Heart left ventricle (tissue), 16 donors: ENCODE results near the gene BNIPL. TPM values are rescaled to one million over a fixed set of nuclear protein-coding genes. Genes with fewer than 3 reads are reported as not detected.

Experiments used
- ATAC-seq, 4 donors: fragments of 200-7000 bp; cut with Tn5 transposase; one replicate each; pipeline ENCODE4 v1.9.1; 2020 to 2022; ENCODE audit warnings: moderate library complexity in 4 of 4, mild to moderate bottlenecking in 3 of 4, moderate number of reproducible peaks in 1 of 4
- DNase-seq, 5 donors: peaks; one replicate each; pipeline ENCODE4 v3.0.0-alpha.2; 2020
- H3K27ac ChIP-seq, 12 donors: fragments of 200-600 bp; sonication (generic) in 4 of 12; one replicate each; pipeline versions ENCODE4 v1.5.0 to v1.8.0; 2016 to 2022; ENCODE audit warnings: mild to moderate bottlenecking in 2 of 12
- H3K27me3 ChIP-seq, 9 donors: fragments of 200-600 bp; sonication (generic) in 2 of 9; one replicate each; pipeline versions ENCODE4 v1.5.1 to v1.8.0; 2016 to 2022; ENCODE audit warnings: mild to moderate bottlenecking in 3 of 9
- H3K36me3 ChIP-seq, 9 donors: fragments of 200-600 bp; sonication (generic) in 2 of 9; one replicate each; pipeline versions ENCODE4 v1.5.0 to v1.8.0; 2018 to 2022; ENCODE audit warnings: mild to moderate bottlenecking in 2 of 9
- H3K4me1 ChIP-seq, 12 donors: fragments of 200-600 bp; sonication (generic) in 4 of 12; one replicate each; pipeline versions ENCODE4 v1.5.0 to v1.8.0; 2016 to 2022; ENCODE audit warnings: mild to moderate bottlenecking in 3 of 12
- H3K4me3 ChIP-seq, 12 donors: fragments of 200-600 bp; sonication (generic) in 4 of 12; one replicate each; pipeline versions ENCODE4 v1.5.0 to v1.8.0; 2017 to 2022; ENCODE audit warnings: mild to moderate bottlenecking in 9 of 12, moderate library complexity in 4 of 12
- H3K9me3 ChIP-seq, 12 donors: fragments of 200-600 bp; sonication (generic) in 4 of 12; one replicate each; pipeline versions ENCODE4 v1.5.0 to v1.8.0; 2016 to 2022; ENCODE audit warnings: mild to moderate bottlenecking in 1 of 12
- CTCF ChIP-seq, 12 donors: fragments of 200-600 bp; sonication (generic) in 4 of 12; IDR thresholded peaks; one replicate each; pipeline versions ENCODE4 v1.5.0 to v1.8.0; 2018 to 2022; ENCODE audit warnings: antibody characterized with exemption in 12 of 12, mild to moderate bottlenecking in 5 of 12
- POLR2A ChIP-seq, 2 donors: fragments of 450-650 bp; IDR thresholded peaks; one replicate each; pipeline ENCODE4 v1.6.1; 2017; ENCODE audit warnings: antibody characterized with exemption in 2 of 2, mild to moderate bottlenecking in 2 of 2, moderate library complexity in 2 of 2
- WGBS, 4 donors: extraction: QIAGEN DNeasy Blood & Tissue Kit in 2 of 4; methylation state at CpG; one replicate each; pipeline versions ENCODE4 v1.1.5 to v1.1.7; 2013 to 2018; 5-methylcytosine and 5-hydroxymethylcytosine counted together
- intact Hi-C, 10 donors: fragments of 100-400 bp; cut with DNase I; formaldehyde crosslinking; loops; one replicate each; pipeline versions ENCODE4 v1.11.1 to v1.14.2; 2022
- polyA plus RNA-seq, 2 donors: library from polyadenylated mRNA; stranded (reverse); fragments of 200-250 nt; gene quantifications; one replicate each; pipeline ENCODE4 v1.2.3, GENCODE V29; 2013
- total RNA-seq, 9 donors: library from RNA; depleted of rRNA in 2 of 9; stranded (reverse); fragments of >200 nt in 2 of 9; fragmentation: NEBNext Ultra II Directional in 3 of 9; extraction: Animal tissue kit (Norgen Biotek cat#: 25700) in 3 of 9; gene quantifications; one replicate each; pipeline versions ENCODE4 v1.1.0 to v1.2.4, GENCODE V29; 2016 to 2023
- donor health status: ischemic (EF 13 %, LVEDD 7.1; RV severe dilation, severe dysfunction).
- donor health status: healthy with polysubstance abuse.
- donor health status: DM: no; HTN: yes; CAD: no.
- donor health status: DM: no; HTN: no; CAD: no.
- donor health status: ischemic (EF 25% LVEDD 6.9; RV normal size, moderate dysfunction).
- donor health status: ischemic (EF 25% LVEDD 5.7; RV mildly dilated, moderate dysfunction).
- donor health status: healthy.
- donor health status: DM: yes; HTN: yes; CAD: no.
- donor health status: ischemic (EF 35%, LVEDD 5.7; RV mildly dilated, moderate dysfunction).
- donor health status: nonischemic (EF 11% LVEDD 7.7; RV severe dilation, severe dysfunction).
- donor health status: DM: yes; HTN: yes; CAD: no.
- donor health status: PGD.
- donor health status: ischemic (EF 29% LVEDD 5.4; RV normal size, mild dysfunction).
- donor health status: nonischemic (EF 23%, LVEDD 6.1; RV moderate dilation, normal function).

Gene BNIPL
- total and polyA plus RNA-seq, 11 donors: 0.07 to 0.65 (median 0.38) TPM; not detected in 2

GRCh38 chr1:151002051-151002450 is 34.3 kb upstream of the BNIPL start:
- H3K4me3 ChIP-seq: no peak overlapping the region
- H3K27ac ChIP-seq: peak overlapping the region in 4 of 12 donors; percentile 7 to 64 (median 34)
- WGBS, 4 donors: 58 to 66% (median 62%) methylated on average over 2 to 3 of the region's 3 CpGs
- no peaks in the 10 kb centered on the region for H3K27me3 ChIP-seq
- intact Hi-C loops: no loop called here
- no peak for DNase-seq
- no peak for ATAC-seq
- no peaks in the 10 kb centered on the region for H3K9me3 ChIP-seq
- TF ChIP-seq CTCF (IDR thresholded peaks at IDR 0.05) (no peak), POLR2A (IDR thresholded peaks at IDR 0.05) (no peak)
- H3K4me1 ChIP-seq: peaks cover 7 to 75% (median 38%) of the 10 kb centered on the region in 12 donors
- peaks cover 0 to 57% (median 54%) of the 10 kb centered on the region in 9 donors for H3K36me3 ChIP-seq

DNA sequence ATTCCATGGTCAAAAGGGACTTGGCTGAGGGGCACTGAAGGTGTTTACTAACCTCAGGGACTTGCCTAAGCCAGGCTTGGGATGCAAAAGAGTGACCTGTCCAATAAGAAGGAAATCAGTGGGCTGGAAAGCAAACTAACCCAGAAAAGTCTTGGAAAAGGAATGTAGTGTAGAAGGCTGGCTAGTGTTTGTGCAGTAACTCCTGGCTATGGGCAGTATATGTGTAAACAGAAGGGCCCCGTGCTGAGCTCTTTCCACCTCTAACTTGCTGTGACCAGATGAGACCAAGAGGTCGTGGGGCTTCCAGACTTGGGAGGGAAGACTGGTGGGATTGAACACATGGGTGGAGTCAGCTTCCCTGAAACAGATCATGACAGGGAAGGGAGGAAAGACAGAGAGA is 33.8 kb upstream of the BNIPL start:
- Histone ChIP-seq H3K27me3 (no peaks in the 10 kb centered on the region), H3K4me3 (peak overlapping the region in 4 of 12 donors; percentile 55 to 82 (median 72)), H3K9me3 (no peaks in the 10 kb centered on the region), H3K27ac (peak overlapping the region in 7 of 12 donors; percentile 11 to 64 (median 52)), H3K4me1 (peaks cover 12 to 81% (median 43%) of the 10 kb centered on the region in 12 donors), H3K36me3 (peaks cover 0 to 52% (median 48%) of the 10 kb centered on the region in 9 donors)
- intact Hi-C loops: no loop called here
- 47 to 66% (median 54%) methylated on average over 2 of the region's 2 CpGs for WGBS, 4 donors
- TF ChIP-seq POLR2A (IDR thresholded peaks at IDR 0.05) (no peak), CTCF (IDR thresholded peaks at IDR 0.05) (no peak)
- DNase-seq: no peak
- ATAC-seq: no peak

DNA sequence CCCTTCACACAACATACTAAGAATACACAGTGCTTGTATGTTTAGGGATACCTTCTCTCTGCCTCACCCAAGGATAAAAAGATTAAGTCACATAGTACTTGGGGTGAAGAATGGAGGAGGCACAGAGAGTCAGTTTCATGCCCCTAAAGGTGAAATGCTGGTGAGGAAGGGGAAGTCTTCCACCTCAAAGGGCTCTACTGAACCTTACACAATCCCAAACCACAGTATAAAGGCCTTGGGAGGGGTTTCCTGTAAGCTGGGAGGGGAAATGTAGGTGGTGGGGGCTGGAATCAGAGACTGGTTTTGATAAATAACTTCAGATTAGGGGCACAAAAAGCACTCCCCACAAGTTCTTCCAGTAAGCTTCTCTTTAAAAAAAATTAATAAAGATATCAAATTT is 33.2 kb upstream of the BNIPL start:
- H3K27me3 ChIP-seq: no peaks in the 10 kb centered on the region
- intact Hi-C loops: no loop called here
- H3K4me1 ChIP-seq: peaks cover 12 to 86% (median 48%) of the 10 kb centered on the region in 12 donors
- no peak for TF ChIP-seq CTCF (IDR thresholded peaks at IDR 0.05)
- TF ChIP-seq POLR2A (IDR thresholded peaks at IDR 0.05): no peak
- H3K9me3 ChIP-seq: no peaks in the 10 kb centered on the region
- ATAC-seq: no peak
- no peak for DNase-seq
- peak overlapping the region in 9 of 12 donors; percentile 55 to 84 (median 73) for H3K4me3 ChIP-seq
- H3K36me3 ChIP-seq: peaks cover 0 to 46% (median 42%) of the 10 kb centered on the region in 9 donors
- H3K27ac ChIP-seq: peak overlapping the region in 11 of 12 donors; percentile 6 to 64 (median 49)

DNA sequence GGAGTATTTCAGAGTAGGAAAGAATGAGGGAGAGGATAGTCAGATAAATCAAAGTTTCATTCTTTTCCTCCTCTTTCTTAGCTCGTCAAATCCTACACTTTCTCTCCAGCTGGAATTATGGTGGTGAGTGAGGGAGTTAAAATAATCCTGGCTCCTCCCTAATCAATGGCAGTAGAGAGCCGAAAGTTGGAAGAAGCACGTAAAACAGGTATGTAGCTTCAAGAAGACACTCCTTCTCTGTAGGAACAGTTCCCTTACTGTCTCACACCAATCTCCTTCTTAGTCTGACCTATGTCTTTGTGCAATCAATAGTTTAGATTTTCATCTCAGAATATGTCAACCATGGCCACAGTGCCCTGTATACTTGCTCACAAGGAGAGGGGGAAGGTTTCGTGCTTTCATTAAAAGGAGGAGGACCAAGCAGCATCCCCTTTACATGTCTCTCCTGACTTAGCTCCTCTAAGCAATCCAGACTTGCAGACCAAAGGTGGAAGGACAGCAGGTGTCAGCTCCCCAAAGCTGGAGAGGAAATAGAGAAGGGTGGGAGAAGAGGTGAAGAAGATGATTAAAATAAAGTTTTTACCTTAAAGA is 30.6 kb upstream of the BNIPL start:
- intact Hi-C loops: loop anchor here in 5 of 10 donors (1.0 to 5.0 kb wide), 5 partner anchors 29 to 141 kb away; partner anchors contain the start of genes CDC42SE1 (in 4 of the 5), C1orf56 (in 1 of the 5), GABPB2 (in 1 of the 5) and SEMA6C (in 1 of the 5)
- ATAC-seq: no peak
- no peak for DNase-seq
- Histone ChIP-seq H3K27me3 (no peaks in the 10 kb centered on the region), H3K9me3 (no peaks in the 10 kb centered on the region), H3K4me1 (peaks cover 12 to 89% (median 59%) of the 10 kb centered on the region in 12 donors), H3K27ac (peak overlapping the region; percentile 80 to 96 (median 91)), H3K4me3 (peak overlapping the region; percentile 36 to 84 (median 66)), H3K36me3 (peaks cover 0 to 25% (median 18%) of the 10 kb centered on the region in 9 donors)
- WGBS, 4 donors: 4 to 13% (median 9%) methylated on average over 4 of the region's 4 CpGs
- no peak for TF ChIP-seq POLR2A (IDR thresholded peaks at IDR 0.05)
- no peak for TF ChIP-seq CTCF (IDR thresholded peaks at IDR 0.05)
